GM12872 (cell line): ENCODE data around the gene LGALS3.

Experiments
- CTCF ChIP-seq: IDR thresholded peaks from 3 replicates; pipeline ENCODE4 v1.5.1; 2011; ENCODE audit warnings: low read depth, mild to moderate bottlenecking, low read length, moderate library complexity; ENCODE audit not compliant: insufficient read depth

Gene LGALS3

GRCh38 chr14:55105991-55106390, 23.1 kb upstream of the LGALS3 start:
- no peak for TF ChIP-seq CTCF

GRCh38 chr14:55107766-55108554, 21.1 kb upstream of the LGALS3 start:
- no peak for TF ChIP-seq CTCF

- TF ChIP-seq CTCF: no peak
Measured at GRCh38 chr14:55109836-55110235, 19.2 kb upstream of the LGALS3 start.

DNA sequence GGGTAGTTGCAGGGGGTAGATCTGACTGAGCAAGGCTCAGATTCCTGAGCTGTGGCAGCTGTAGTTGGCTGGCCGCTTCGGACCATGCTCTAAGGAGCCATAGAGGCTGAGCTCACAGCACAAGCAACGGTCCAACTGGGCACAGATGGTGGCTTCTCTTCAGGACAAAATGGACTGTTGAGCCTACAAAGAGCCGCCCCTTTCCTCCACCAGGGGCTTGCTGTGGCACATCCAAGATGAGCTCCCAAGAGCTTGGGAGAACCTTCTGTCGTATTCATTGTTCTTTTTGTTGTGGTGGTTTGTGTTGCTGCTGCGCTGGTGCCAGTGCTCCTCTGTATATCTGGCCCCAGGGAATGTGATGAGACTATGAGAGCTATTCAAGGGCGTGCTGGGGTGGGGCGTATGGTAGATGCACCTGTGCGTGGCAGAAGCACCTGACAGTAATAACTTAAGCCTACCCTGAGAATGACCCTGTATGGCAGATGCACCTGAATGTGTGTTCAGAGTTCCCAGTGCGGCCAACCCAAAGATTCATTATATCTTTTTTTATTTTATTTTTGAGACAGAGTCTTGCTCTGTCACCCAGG, 17.8 kb upstream of the LGALS3 start:
- no peak for TF ChIP-seq CTCF

GRCh38 chr14:55114720-55115119, 14.3 kb upstream of the LGALS3 start:
- TF ChIP-seq CTCF: no peak

- no peak for TF ChIP-seq CTCF
Measured at GRCh38 chr14:55115460-55115859, 13.6 kb upstream of the LGALS3 start.

DNA sequence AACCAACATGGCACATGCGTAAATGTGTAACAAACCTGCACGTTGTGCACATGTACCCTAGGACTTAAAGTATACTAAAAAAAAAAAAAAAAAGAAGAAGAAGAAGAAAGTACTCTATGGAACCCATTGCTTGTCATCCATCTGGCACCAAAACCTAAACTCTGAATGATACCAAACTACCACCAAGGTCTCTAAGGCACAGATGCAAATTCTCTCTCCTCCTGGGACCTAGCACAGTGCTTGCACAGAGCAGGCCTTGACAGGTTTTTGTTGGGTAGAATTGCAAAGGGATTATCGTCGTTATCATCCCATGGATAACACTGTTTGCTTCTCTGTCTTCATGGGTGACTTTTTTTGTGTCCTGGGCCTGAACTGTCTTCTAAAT, 13.2 kb upstream of the LGALS3 start:
- no peak for TF ChIP-seq CTCF
